HG03135 (cell line): ENCODE data around the gene SLC16A6.
"Not testable (repeated sequence)": the region's sequence is repeated elsewhere in the genome, so short reads cannot be mapped to it uniquely, and the experiment has no call there.

Experiments used
- ATAC-seq: cut with Tn5 transposase; IDR thresholded peaks from one replicate; pipeline ENCODE4 v1.9.1; 2021; ENCODE audit warnings: mild to moderate bottlenecking, moderate library complexity; ENCODE audit not compliant: unreplicated experiment

SLC16A6 gene

DNA sequence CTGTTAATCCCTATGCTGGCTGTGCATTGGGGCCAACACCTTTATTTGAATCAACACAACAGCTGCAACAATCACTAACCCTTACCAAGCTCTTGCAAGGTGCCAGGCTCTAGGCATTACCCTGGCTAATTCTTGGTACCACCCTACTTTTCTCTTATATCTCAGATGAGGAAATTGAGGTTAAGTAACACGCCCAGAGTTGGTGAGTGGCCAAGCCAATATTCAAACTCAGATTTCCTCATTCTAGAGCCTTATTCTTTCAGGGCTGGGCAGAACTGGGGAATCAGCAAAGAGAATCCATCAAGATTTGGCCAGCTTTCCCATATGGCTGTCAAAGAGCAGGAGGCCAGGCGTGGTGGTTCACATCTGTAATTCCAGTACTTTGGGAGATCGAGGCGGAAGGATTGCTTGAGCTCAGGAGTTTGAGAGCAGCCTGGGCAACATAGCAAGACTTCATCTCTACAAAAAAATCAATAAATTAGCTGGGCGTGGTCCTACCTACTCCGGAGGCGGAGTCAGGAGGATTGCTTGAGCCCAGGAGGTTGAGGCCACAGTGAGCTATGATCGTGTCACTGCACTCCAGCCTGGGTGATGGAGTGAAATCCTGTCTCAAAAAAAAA is 24.1 kb upstream of the SLC16A6 start:
- ATAC-seq: no peak

DNA sequence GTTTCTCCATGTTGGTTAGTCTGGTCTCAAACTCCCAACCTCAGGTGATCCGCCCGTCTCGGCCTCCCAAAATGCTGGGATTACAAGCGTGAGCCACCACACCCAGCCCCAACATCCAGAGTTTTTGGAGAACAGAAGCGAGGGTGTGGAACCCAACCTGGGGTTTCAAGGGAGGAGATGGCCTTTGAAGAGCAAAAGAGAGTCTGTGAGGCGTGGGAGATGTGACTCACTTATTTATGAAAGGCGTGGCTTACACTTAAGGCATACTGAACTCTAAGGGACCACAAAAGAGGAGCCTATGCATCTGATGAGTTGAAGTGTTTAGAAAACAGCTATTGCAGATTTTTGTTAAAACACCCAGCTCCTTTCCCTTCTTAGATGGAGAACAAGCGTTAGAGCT is 19.2 kb upstream of the SLC16A6 start:
- no peak for ATAC-seq

DNA sequence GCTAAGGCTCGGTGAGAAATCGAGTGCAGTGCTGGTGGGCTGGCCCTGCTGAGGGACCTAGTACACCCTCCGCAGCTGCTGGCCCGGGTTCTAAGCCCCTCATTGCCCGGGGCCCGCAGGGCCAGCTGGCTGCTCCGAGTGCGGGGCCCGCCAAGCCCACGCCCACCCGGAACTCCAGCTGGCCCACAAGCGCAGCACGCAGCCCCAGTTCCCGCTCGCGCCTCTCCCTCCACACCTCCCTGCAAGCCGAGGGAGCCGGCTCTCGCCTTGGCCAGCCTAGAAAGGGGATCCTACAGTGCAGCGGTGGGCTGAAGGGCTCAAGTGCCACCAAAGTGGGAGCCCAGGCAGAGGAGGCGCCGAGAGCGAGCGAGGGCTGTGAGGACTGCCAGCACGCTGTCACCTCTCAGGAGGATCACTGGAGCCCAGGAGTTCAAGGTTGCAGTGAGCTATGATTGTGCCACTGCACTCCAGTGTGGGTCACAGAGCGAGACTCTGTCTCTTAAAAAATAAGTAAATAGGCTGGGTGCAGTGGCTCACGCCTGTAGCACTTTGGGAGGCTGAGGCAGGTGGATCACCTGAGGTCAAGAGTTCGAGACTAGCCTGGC is 18.2 kb upstream of the SLC16A6 start:
- ATAC-seq: not testable (repeated sequence)

DNA sequence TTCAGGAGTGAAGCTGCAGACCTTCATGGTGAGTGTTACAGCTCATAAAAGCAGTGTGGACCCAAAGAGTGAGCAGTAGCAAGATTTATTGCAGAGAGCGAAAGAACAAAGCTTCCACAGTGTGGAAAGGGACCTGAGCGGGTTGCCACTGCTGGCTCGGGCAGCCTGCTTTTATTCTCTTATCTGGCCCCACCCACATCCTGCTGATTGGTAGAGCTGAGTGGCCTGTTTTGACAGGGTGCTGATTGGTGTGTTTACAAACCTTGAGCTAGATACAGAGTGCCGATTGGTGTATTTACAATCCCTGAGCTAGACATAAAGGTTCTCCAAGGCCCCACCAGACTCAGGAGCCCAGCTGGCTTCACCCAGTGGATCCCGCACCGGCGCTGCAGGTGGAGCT is 17.6 kb upstream of the SLC16A6 start:
- ATAC-seq: not testable (repeated sequence)

DNA sequence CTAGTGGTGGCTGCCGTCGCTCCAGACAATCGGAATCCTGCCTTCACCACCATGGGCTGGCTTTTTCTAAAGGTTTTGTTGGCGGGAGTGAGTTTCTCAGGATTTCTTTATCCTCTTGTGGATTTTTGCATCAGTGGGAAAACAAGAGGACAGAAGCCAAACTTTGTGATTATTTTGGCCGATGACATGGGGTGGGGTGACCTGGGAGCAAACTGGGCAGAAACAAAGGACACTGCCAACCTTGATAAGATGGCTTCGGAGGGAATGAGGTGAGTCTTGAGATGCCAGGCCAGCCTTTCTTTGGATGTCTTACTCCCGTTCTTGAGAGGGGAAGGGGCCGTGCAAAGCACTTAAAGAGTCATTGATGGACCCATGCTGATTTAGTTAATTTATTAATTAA is 16.5 kb upstream of the SLC16A6 start:
- ATAC-seq: no peak

DNA sequence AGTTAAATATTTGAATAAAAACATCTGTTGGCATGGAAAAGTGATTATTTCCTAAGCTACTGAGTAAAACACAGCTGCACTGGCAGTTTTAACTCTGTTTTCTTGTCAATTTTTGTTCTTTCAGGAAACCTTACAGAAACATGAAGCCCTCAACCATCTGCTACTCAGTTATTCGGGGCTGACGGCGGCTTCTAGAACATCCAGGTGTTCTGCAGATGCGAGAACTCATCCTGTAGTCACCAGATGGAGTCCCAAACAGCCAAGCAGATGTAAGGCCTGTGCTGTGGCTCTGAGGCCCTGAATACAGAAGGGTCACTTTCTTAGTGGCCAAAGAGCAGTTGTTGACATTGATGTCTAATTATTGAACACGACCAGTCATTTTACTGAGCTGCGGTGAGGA is 15.9 kb upstream of the SLC16A6 start:
- ATAC-seq: no peak

DNA sequence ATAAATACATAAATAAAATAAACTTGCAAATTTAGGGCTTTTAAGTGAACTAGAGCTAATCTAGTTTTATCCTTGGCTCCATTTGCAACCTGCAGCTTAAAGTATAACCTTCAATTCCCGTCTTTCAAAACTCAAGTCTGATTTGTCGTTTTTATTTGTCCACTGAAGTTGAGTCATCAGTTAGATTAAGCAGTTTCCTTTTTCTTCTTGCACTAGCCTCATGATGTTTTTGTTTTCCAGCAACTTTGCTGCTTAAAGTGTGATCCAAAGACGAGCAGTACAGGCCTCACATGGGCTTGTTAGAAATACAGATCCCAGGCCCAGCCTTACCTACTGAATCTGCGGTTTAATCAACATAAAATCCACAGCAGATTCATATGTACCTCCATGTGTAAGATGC is 14.2 kb upstream of the SLC16A6 start:
- ATAC-seq: no peak

DNA sequence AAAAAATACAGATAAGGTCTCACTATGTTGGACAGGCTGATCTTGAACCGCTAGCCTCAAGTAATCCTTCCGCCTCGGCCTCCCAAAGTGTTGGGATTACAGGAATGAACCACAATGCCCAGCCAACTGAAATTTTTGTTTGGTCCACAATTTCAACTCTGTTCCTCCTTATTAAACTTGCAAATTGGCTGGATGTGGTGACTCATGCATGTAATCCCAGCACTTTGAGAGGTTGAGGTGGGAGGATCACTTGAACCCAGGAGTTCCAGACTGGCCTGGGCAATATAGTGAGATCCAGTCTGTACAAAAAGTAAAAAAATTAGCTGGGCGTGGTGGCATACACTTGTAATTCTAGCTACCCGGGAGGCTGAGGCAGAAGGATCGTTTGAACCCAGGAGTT is 13.8 kb upstream of the SLC16A6 start:
- no peak for ATAC-seq

DNA sequence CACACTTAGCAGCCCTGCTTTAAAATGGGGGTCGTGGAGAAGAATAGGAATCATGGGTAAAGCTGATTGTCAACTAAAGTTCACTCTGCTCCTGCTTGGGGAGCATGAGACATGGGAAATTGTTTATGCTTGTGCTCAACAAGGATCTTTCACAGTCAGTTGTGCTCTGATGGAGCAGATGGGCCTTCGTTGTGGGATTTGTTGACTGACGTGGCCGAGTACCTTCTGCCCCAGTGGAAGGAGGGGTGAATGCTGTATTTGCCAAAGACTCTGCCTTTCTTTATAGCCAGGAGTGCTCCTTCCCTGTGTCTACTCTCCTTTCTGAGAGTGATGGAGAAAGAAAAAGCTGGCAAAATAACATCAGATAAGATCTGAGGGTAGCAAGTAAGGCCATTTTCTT is 11.7 kb upstream of the SLC16A6 start:
- ATAC-seq: no peak

DNA sequence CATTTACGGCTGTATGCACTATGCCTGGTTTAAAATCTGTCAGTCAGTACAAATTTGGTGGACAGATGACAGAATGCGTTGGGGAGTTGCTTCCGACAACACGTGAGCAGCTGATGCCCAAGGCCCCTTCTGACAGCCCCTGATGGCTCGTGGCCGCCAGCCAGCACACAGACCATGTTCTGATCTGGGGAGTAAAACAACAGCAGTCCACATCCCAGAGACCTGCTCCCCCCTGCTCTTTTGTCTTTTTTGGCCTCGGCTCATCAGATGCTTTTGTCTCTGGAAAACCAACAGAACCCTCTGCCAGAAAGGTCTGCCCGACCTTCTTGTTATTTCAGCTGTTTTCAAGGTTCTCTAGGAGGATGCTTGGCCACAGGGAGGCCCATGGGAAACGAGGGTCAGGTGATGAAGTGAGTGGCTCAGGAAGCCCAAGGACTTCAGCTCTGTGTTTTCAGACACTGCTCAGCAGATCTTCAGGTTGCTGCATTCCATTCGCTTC is 11.2 kb upstream of the SLC16A6 start:
- no peak for ATAC-seq

DNA sequence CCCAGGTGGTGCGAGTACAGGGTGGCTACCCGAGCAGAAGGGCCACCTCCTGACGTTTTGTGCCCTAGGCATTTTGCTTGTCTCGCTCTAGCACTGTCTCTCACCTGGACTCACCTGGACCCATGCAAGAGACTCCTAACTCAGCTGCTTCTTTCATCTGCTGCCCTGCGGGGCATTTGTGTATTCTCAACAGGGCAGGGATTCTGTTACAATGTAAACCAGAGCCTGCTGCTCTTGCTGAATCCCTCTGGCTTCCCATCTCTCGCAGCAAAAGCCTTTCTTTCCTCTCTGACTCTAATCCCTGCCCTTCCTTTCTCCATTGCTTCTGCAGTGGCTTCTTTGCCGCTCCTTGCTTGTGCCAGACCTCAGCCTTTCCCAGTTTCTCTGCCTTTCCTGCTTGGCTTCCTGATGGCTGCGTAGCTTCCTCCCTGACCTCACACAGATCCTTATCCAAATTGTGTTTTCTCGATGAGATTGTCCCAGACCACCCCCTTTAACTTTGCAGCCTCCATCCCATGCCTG is 10.6 kb upstream of the SLC16A6 start:
- no peak for ATAC-seq

DNA sequence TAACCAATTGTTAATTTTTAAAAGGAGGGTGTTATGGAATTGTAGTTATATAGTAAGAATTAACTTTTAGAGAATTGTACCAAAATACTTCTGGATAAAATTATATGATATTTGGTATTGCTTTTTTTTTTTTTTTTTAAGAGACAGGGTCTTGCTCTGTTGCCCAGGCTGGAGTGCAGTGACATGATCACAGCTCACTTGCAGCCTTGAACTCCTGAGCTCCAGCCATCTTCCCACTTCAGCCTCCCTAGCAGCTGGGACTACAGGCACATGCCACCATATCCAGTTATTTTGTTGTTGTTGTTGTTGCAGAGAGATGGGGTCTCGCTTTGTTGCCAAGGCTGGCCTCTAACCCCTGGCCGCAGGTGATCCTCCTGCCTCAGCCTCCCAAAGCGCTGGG is 8.9 kb upstream of the SLC16A6 start:
- no peak for ATAC-seq

DNA sequence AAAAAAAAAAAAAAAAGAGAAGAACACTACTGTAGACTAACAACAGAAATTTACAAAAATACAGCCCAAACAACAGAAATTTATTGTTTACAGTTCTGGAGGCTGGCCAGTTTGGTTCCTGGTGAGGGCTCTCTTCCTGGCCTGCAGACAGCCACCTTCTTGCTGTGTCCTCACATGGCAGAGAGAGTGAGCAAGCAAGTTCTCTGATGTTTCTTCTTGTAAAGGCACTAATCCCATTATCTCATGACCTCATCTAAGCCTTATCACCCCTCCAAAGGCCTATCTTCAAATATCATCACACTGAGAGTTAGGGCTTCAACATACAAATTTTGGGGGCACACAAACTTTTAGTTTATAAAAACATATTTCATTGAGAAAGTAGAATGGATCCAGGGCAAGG is 7.7 kb upstream of the SLC16A6 start:
- no peak for ATAC-seq

DNA sequence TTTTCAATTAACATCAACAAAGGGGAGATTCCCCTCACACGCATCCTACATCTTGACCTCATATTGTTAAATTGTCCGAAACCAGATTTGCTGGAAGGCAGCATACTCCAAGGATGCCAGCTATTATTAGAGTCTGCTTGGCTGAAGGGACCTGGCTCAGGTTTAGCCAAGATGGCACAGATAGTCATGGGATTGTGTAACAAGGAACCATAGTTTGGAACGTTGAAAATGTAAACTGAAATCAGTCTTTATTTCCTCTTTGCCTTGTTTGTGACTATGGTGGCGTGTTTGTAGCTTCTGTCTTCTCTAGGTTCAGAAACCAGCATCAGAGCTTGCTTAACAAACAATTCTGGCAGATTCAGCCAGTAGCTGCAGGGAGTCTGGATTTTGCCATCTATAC is 6.3 kb upstream of the SLC16A6 start:
- no peak for ATAC-seq

DNA sequence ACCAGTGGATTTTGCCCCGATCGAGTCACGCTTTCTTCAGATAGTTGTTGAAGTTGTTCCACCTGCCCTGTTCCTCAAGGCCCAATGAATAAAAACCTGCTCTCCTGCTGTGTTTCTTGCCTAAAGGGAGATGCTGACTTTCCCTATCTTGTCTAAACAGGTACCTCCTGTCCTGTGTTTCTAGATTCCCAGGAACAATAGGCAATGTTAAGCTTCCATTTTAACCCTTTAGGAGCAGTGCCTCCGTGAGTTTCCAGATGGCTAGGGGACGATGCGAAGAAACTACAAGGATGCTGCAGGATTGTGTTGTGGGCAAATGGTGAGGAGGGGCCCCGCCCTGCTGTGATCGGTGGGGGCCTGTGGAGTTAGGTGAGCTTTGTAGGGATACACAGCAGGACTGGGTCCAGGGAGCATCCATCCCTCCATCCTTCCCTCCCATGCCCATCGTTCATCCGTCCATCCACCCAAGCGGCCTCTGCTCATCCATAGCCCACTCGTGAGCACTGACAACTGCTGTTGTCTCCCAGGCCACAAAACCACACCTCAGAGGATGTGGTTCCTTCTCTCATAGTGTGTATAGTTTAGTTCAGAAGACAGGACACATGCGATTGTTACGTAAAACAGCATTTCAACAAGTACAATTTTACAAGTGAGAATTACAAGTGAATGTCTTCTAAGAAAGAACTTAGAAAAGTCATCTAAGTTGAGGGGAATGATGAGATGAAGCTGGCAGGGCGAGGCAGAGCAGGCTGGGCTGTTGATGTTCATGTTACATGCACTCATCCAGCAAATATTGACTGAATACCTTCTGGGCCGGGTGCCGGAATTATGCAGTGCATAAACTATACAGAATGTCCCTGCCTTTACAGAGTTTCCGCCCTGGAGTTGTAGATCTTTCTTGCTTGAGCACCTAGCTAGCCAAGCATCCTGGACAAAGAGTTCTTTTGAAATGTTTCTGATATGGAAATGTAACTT is 5.6 kb upstream of the SLC16A6 start:
- no peak for ATAC-seq

DNA sequence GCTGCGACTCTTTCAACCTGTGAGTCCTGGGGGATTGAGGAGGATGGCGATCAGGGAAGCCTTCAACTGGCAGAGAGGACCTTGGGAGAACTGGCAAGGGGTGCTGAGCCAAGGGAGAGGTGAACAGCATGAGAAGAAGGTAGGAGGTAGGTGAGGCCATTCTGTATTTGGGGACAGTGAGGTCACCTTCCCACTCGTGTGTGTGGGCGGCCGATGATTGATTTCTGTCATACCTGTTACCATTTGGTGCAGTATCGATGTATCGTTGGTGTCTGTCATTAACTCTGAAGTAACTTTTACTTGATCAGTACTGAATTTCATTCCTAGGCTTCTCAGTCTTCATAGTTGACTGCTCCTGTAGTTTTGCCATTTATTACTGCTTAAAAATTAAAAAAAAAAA is 4.2 kb upstream of the SLC16A6 start:
- ATAC-seq: no peak

DNA sequence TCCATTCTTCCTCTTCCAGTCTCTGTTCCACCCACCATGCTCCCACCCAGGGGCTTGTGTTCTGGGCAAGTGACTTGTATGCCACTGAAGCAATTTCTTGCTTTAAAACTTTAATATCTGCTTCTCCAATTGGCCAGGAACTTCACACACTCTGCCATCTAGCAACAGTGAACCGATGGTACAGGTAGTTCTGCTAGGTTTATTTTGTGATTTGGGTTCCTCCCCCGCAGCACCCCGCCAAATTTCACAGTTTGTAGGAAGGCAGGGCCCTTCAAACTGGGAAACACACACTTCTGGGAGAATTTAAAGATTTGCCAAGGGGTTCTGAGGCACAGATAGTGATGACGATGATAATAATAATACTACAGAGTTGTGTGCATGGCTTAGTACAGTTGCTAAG is 3.7 kb upstream of the SLC16A6 start:
- no peak for ATAC-seq

DNA sequence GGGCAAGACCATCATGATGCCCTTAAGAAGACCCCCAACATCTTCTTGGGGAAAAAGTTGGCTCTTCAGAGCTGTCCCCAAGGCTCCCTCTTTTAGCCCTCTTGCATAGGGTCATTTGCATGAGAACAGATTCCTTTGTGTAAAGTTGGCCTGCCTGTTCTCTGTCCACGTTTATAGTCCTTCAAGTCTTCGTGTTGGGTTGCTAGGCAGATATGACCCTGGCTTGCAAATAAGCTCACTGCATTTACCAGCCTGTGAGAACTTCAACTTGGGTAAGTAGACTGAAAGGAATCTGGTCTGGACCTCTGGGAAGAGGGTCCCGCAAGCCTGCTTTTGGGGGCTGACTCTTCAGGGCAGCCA is 3.2 kb upstream of the SLC16A6 start:
- ATAC-seq: no peak

DNA sequence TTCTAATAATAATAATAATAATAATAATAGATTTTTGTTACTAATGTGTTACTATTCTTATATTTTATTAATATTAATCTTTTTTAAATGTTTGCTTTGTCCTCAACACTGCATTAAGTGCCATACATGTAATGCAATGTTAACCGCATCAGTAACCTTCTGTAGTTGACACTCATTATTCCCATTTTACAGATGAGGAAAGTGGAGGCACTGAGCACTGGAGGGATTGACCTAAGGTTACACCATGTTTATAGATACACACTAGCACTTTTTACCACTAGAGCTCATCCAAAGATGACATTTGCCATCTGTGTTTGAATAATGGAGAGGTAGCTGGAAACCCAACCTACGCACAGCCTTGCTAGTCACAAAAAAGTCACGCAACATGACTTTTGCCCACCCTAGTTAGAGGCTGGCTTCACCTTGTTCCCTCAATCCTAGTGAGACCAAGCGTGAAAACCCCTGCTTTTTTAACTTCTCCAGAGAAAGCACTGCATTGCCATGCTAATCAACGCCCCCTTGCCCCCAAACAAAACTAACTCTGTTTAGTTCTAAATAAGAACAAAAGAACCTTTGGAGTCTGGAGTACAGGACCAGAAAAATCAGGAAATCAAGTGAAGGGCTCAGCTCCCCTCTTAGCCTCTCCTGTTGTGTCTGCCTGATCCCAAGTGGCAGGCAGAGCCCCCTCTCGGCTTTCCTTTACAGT is 2.7 kb upstream of the SLC16A6 start:
- no peak for ATAC-seq

DNA sequence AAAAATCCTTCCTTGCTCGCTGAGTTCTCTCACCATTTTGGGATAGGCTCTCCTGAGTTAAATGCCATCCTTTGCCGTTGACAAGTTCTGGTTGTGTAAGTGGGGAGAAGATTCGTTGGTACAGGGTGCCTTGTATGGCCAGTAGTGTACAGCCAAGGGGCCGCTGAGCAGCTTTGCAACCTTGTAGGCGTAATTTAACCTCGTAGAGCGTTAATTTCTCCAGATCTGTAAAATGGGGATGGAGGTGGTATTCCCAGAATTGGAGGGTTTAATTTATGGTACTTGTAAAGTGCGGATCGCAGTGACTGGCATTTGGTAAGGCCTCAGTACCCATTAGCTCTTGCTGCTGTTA is 1.7 kb upstream of the SLC16A6 start:
- no peak for ATAC-seq
